ENCODE measurements around the gene FALEC. TPM values are rescaled to one million over a fixed set of nuclear protein-coding genes. Genes with fewer than 3 reads are reported as not detected.
A peak's percentile ranks its signal among the peaks of the same experiment; 100 is the strongest.

The FALEC gene
- total and polyA plus RNA-seq, 9 of the 15 experiments (the other 6 are each of a cell fraction or from before 2014, with no cell fraction given), result 0.15 to 1.8 (median 0.53) TPM; not detected in 5

- no peak for TF ChIP-seq ELF4 (CRISPR knock-in tag; IDR thresholded peaks at IDR 0.05)
- no peak for TF ChIP-seq STAG1 (CRISPR knock-in tag; IDR thresholded peaks at IDR 0.05; ENCODE audit: borderline replicate concordance)
- no peak for TF ChIP-seq ZBTB49 (CRISPR knock-in tag; IDR thresholded peaks at IDR 0.05; ENCODE audit: borderline replicate concordance)
- TF ChIP-seq HLTF (IDR thresholded peaks at IDR 0.05), result no peak
- TF ChIP-seq SPI1 (IDR thresholded peaks at IDR 0.05; ENCODE audit: borderline replicate concordance, low read depth, low read length), result peak; percentile 63
- TF ChIP-seq, protein P1, sequence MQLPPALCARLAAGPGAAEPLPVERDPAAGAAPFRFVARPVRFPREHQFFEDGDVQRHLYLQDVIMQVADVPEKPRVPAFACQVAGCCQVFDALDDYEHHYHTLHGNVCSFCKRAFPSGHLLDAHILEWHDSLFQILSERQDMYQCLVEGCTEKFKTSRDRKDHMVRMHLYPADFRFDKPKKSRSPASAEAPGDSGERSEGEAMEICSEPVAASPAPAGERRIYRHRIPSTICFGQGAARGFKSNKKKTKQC (CRISPR knock-in tag; IDR thresholded peaks at IDR 0.05), result peak; percentile 68; the same call in 1 of the 2 replicates
- TF ChIP-seq TCF7 (IDR thresholded peaks at IDR 0.05; ENCODE audit: borderline replicate concordance), result peak; percentile 99
- peak; percentile 69 for TF ChIP-seq JUND (IDR thresholded peaks at IDR 0.05; ENCODE audit: borderline replicate concordance, low read depth, low read length)
- peak; percentile 71; the same call in 2 of the 3 replicates for TF ChIP-seq JUND (tag; IDR thresholded peaks at IDR 0.05; ENCODE audit: borderline replicate concordance, low read depth, low read length)
- no peak for TF ChIP-seq FOXJ2 (tag; IDR thresholded peaks at IDR 0.05)
- TF ChIP-seq, protein P2, sequence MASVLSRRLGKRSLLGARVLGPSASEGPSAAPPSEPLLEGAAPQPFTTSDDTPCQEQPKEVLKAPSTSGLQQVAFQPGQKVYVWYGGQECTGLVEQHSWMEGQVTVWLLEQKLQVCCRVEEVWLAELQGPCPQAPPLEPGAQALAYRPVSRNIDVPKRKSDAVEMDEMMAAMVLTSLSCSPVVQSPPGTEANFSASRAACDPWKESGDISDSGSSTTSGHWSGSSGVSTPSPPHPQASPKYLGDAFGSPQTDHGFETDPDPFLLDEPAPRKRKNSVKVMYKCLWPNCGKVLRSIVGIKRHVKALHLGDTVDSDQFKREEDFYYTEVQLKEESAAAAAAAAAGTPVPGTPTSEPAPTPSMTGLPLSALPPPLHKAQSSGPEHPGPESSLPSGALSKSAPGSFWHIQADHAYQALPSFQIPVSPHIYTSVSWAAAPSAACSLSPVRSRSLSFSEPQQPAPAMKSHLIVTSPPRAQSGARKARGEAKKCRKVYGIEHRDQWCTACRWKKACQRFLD (CRISPR knock-in tag; IDR thresholded peaks at IDR 0.05), result peak; percentile 73; the same call in 1 of the 2 replicates
- TF ChIP-seq MYC (IDR thresholded peaks at IDR 0.05; ENCODE audit: low read depth, low read length), result no peak; the same call in 1 of the 2 replicates
- no peak for TF ChIP-seq MYC (CRISPR knock-in tag; IDR thresholded peaks at IDR 0.05; ENCODE audit: borderline replicate concordance, low read depth)
- peak; percentile 91 for TF ChIP-seq NFIC (IDR thresholded peaks at IDR 0.05)
- no peak for TF ChIP-seq SNRNP70 (optimal IDR thresholded peaks at IDR 0.05; ENCODE audit: low read depth, low read length)
- peak; percentile 100 for TF ChIP-seq MEIS2 (IDR thresholded peaks at IDR 0.05; ENCODE audit: partially characterized antibody)
- TF ChIP-seq PTTG1 (tag; IDR thresholded peaks at IDR 0.05; ENCODE audit: low read depth), result no peak
- TF ChIP-seq HDAC2 (IDR thresholded peaks at IDR 0.05), result peak; percentile 94
- 0 out of 2 replicates have a peak, but pooled peaks have one; percentile 37 for TF ChIP-seq POLR2H (tag; IDR thresholded peaks at IDR 0.05; ENCODE audit: low read depth)
- TF ChIP-seq ELK1 (CRISPR knock-in tag; IDR thresholded peaks at IDR 0.05), result no peak
Measured at GRCh38 chr1:150545486-150546032, 30.0 kb downstream of the FALEC start (continued).

Data from K562 (cell line).